Nephron progenitor cell (in vitro differentiated cells): ENCODE results near the gene MPV17L2.

Source experiments
- DNase-seq: peaks from one replicate; pipeline ENCODE4 v3.0.0; 2021
- H3K27ac Mint-ChIP-seq: 2 replicates; pipeline ENCODE4 v1.8.0; 2021; ENCODE audit warnings: mild to moderate bottlenecking, moderate library complexity, mixed read lengths
- H3K27me3 Mint-ChIP-seq: 2 replicates; pipeline ENCODE4 v1.8.0; 2021; ENCODE audit warnings: mild to moderate bottlenecking, low read depth, mixed read lengths; ENCODE audit not compliant: poor library complexity
- H3K36me3 Mint-ChIP-seq: 2 replicates; pipeline ENCODE4 v1.8.0; 2021; ENCODE audit warnings: low read depth, mixed read lengths
- H3K4me1 Mint-ChIP-seq: 2 replicates; pipeline ENCODE4 v1.8.0; 2021; ENCODE audit warnings: mixed read lengths
- H3K4me3 Mint-ChIP-seq: 2 replicates; pipeline ENCODE4 v1.8.0; 2021; ENCODE audit warnings: mild to moderate bottlenecking, moderate library complexity, mixed read lengths
- H3K9me3 Mint-ChIP-seq: 2 replicates; pipeline ENCODE4 v1.8.0; 2021; ENCODE audit warnings: mild to moderate bottlenecking, moderate library complexity, mixed read lengths
- CTCF ChIP-seq: fragments of 200-600 bp; sonication (generic); IDR thresholded peaks from 2 replicates; pipeline ENCODE4 v1.5.0; 2021; ENCODE audit warnings: antibody characterized with exemption

Gene MPV17L2

GRCh38 chr19:18165794-18166544 is 27.0 kb upstream of the MPV17L2 start:
- Mint-ChIP-seq H3K9me3 (no peaks in the 10 kb centered on the region), H3K36me3 (peaks cover 54% of the 10 kb centered on the region), H3K4me3 (no peak overlapping the region), H3K27ac (no peak overlapping the region), H3K4me1 (peaks cover 9% of the 10 kb centered on the region), H3K27me3 (peaks cover 3% of the 10 kb centered on the region)
- no peak for DNase-seq
- TF ChIP-seq CTCF: no peak

- DNase-seq: no peak
- Mint-ChIP-seq H3K27ac (no peak overlapping the region), H3K4me1 (peaks cover 5% of the 10 kb centered on the region), H3K4me3 (no peak overlapping the region), H3K27me3 (peaks cover 3% of the 10 kb centered on the region), H3K9me3 (no peaks in the 10 kb centered on the region), H3K36me3 (peaks cover 63% of the 10 kb centered on the region)
- no peak for TF ChIP-seq CTCF
Measured at GRCh38 chr19:18167011-18167410, 26.0 kb upstream of the MPV17L2 start.

GRCh38 chr19:18167975-18168645 is 24.9 kb upstream of the MPV17L2 start:
- H3K27me3 Mint-ChIP-seq: peaks cover 7% of the 10 kb centered on the region
- peaks cover 61% of the 10 kb centered on the region for H3K36me3 Mint-ChIP-seq
- H3K4me1 Mint-ChIP-seq: peaks cover 5% of the 10 kb centered on the region
- H3K9me3 Mint-ChIP-seq: no peaks in the 10 kb centered on the region
- no peak overlapping the region for H3K4me3 Mint-ChIP-seq
- H3K27ac Mint-ChIP-seq: no peak overlapping the region
- DNase-seq: peak; percentile 68
- TF ChIP-seq CTCF: peak; percentile 67

- H3K27me3 Mint-ChIP-seq: peaks cover 9% of the 10 kb centered on the region
- no peak for TF ChIP-seq CTCF
Measured at GRCh38 chr19:18168673-18169381, 24.2 kb upstream of the MPV17L2 start.

GRCh38 chr19:18170714-18171255 is 22.2 kb upstream of the MPV17L2 start:
- no peak for DNase-seq
- Mint-ChIP-seq H3K9me3 (no peaks in the 10 kb centered on the region), H3K4me1 (peaks cover 16% of the 10 kb centered on the region), H3K27ac (peak overlapping the region; percentile 86), H3K27me3 (peaks cover 27% of the 10 kb centered on the region), H3K36me3 (peaks cover 49% of the 10 kb centered on the region), H3K4me3 (no peak overlapping the region)
- TF ChIP-seq CTCF: no peak

More at GRCh38 chr19:18168673-18169381, 24.2 kb upstream of the MPV17L2 start:
- Mint-ChIP-seq H3K27ac (no peak overlapping the region), H3K36me3 (peaks cover 53% of the 10 kb centered on the region), H3K4me1 (peaks cover 10% of the 10 kb centered on the region), H3K4me3 (no peak overlapping the region), H3K9me3 (no peaks in the 10 kb centered on the region)
- no peak for DNase-seq
